PC-9 (cell line): Measurements from ENCODE around the gene PRKG1. TPM values are rescaled to one million over a fixed set of nuclear protein-coding genes. Genes with fewer than 3 reads are reported as not detected.

Experiments used
- BruUV-seq: library from RNA; stranded (reverse); fragments of 400-500 nt; replicated peaks from 2 replicates; lab custom pipeline; 2021; lab: Mats Ljungman, UMichigan
- CTCF ChIA-PET: fragments of 300-600 bp; sonication (Branson Sonifier 250); formaldehyde crosslinking; loops from one replicate; lab custom pipeline; 2022; ENCODE audit warnings: antibody characterized with exemption; lab: Charles Lee
- POLR2A ChIA-PET: fragments of 300-600 bp; sonication (Branson Sonifier 250); formaldehyde crosslinking; loops from one replicate; lab custom pipeline; 2022; ENCODE audit warnings: antibody characterized with exemption; ENCODE audit not compliant: unreplicated experiment; lab: Charles Lee
- DNase-seq, 2 experiments: peaks; one replicate each; pipeline versions ENCODE4 v3.0.0 to v3.0.0-alpha.2; 2015 to 2022; ENCODE audit warnings: mixed read lengths in 1 of 2
- H2AFZ ChIP-seq: fragments of 200-600 bp; sonication (generic); 2 replicates; pipeline ENCODE4 v1.8.1; 2017; ENCODE audit warnings: antibody characterized with exemption
- H3F3A ChIP-seq: fragments of 200-600 bp; sonication (generic); 2 replicates; pipeline ENCODE4 v1.8.1; 2017; ENCODE audit warnings: antibody characterized with exemption, mild to moderate bottlenecking, low read depth; ENCODE audit not compliant: insufficient read depth
- H3K27ac ChIP-seq: fragments of 200-600 bp; sonication (generic); 2 replicates; pipeline ENCODE4 v1.6.1; 2016; ENCODE audit warnings: mixed run types
- H3K27me3 ChIP-seq: fragments of 200-600 bp; sonication (generic); 2 replicates; pipeline ENCODE4 v1.6.1; 2016; ENCODE audit warnings: low read depth, mixed run types; ENCODE audit not compliant: insufficient read depth
- H3K36me3 ChIP-seq: fragments of 200-600 bp; sonication (generic); 2 replicates; pipeline ENCODE4 v1.6.1; 2016; ENCODE audit warnings: low read depth, mixed run types
- H3K4me1 ChIP-seq: fragments of 200-600 bp; sonication (generic); replicated peaks from 2 replicates; pipeline ENCODE4 v1.6.1; 2016; ENCODE audit warnings: mixed run types; ENCODE audit not compliant: insufficient read depth
- H3K4me2 ChIP-seq: fragments of 200-600 bp; sonication (generic); 2 replicates; pipeline ENCODE4 v1.6.1; 2017; ENCODE audit warnings: mixed run types
- H3K4me3 ChIP-seq: fragments of 200-600 bp; sonication (generic); 2 replicates; pipeline ENCODE4 v1.6.1; 2016; ENCODE audit warnings: mixed run types
- H3K79me2 ChIP-seq: fragments of 200-600 bp; sonication (generic); 2 replicates; pipeline ENCODE4 v1.6.1; 2017; ENCODE audit warnings: low read depth, mixed run types
- H3K9me2 ChIP-seq: fragments of 200-600 bp; sonication (generic); 2 replicates; pipeline ENCODE4 v1.8.1; 2017; ENCODE audit warnings: mild to moderate bottlenecking; ENCODE audit not compliant: insufficient read depth
- H3K9me3 ChIP-seq: fragments of 200-600 bp; sonication (generic); 2 replicates; pipeline ENCODE4 v1.8.1; 2016; ENCODE audit warnings: low read depth; ENCODE audit not compliant: insufficient read depth
- H4K20me1 ChIP-seq: fragments of 200-600 bp; sonication (generic); 2 replicates; pipeline ENCODE4 v1.8.1; 2017; ENCODE audit not compliant: insufficient read depth
- EZH2 ChIP-seq: fragments of 200-600 bp; sonication (generic); IDR thresholded peaks from 2 replicates; pipeline ENCODE4 v1.8.0; 2017; ENCODE audit warnings: antibody characterized with exemption, low read depth
- intact Hi-C: fragments of 100-400 bp; cut with micrococcal nuclease; formaldehyde crosslinking; loops from one replicate; pipeline ENCODE4 v1.10.0; 2022; ENCODE audit not compliant: unreplicated experiment
- total RNA-seq: library from RNA; stranded (reverse); gene quantifications from 2 replicates; pipeline ENCODE4 v1.2.3, GENCODE V29; 2021
- TF ChIP-seq, protein P1 (sequence below): fragments of 200-600 bp; sonication (generic); conservative IDR thresholded peaks from 2 replicates; pipeline ENCODE4 v1.6.1; 2017; ENCODE audit warnings: mixed run types, antibody characterized with exemption, mild to moderate bottlenecking, moderate library complexity

The PRKG1 gene
- total RNA-seq, 1 experiment from 2014 or later, result 0.70 TPM

GRCh38 chr10:51583976-51584375, 509.7 kb downstream of the PRKG1 start:
- no peaks in the 10 kb centered on the region for H3K36me3 ChIP-seq
- peaks cover 4% of the 10 kb centered on the region; the same call in 1 of the 2 replicates for H3K9me2 ChIP-seq
- H3K27ac ChIP-seq, result no peak overlapping the region
- intact Hi-C loops, result no loop called here
- H3F3A ChIP-seq, result no peaks in the 10 kb centered on the region
- no peaks in the 10 kb centered on the region for H3K27me3 ChIP-seq
- ChIA-PET CTCF (no interaction called here), POLR2A (no interaction called here)
- DNase-seq, result no peak
- no peaks in the 10 kb centered on the region for H3K79me2 ChIP-seq
- no peak overlapping the region for H3K4me3 ChIP-seq
- H3K4me1 ChIP-seq, result no peaks in the 10 kb centered on the region
- H3K9me3 ChIP-seq, result no peaks in the 10 kb centered on the region; the same call in 1 of the 2 replicates
- no peaks in the 10 kb centered on the region for H4K20me1 ChIP-seq
- TF ChIP-seq, protein P1, sequence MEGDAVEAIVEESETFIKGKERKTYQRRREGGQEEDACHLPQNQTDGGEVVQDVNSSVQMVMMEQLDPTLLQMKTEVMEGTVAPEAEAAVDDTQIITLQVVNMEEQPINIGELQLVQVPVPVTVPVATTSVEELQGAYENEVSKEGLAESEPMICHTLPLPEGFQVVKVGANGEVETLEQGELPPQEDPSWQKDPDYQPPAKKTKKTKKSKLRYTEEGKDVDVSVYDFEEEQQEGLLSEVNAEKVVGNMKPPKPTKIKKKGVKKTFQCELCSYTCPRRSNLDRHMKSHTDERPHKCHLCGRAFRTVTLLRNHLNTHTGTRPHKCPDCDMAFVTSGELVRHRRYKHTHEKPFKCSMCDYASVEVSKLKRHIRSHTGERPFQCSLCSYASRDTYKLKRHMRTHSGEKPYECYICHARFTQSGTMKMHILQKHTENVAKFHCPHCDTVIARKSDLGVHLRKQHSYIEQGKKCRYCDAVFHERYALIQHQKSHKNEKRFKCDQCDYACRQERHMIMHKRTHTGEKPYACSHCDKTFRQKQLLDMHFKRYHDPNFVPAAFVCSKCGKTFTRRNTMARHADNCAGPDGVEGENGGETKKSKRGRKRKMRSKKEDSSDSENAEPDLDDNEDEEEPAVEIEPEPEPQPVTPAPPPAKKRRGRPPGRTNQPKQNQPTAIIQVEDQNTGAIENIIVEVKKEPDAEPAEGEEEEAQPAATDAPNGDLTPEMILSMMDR, result no peak
- TF ChIP-seq EZH2, result no peak
- no peak overlapping the region for H3K4me2 ChIP-seq
- BruUV-seq, result no TSS peak
- H2AFZ ChIP-seq, result no peak overlapping the region

GRCh38 chr10:51585742-51586141, 511.5 kb downstream of the PRKG1 start:
- TF ChIP-seq EZH2, result no peak
- TF ChIP-seq, protein P1, result no peak
- DNase-seq, result no peak
- no peak overlapping the region for H2AFZ ChIP-seq
- H3K9me3 ChIP-seq, result no peaks in the 10 kb centered on the region
- BruUV-seq, result no TSS peak
- no peaks in the 10 kb centered on the region for H3K4me1 ChIP-seq
- H3K4me3 ChIP-seq, result no peak overlapping the region
- H3K9me2 ChIP-seq, result no peaks in the 10 kb centered on the region; the same call in 1 of the 2 replicates
- intact Hi-C loops, result no loop called here
- no peak overlapping the region for H3K4me2 ChIP-seq
- no peaks in the 10 kb centered on the region for H3K79me2 ChIP-seq
- H3K27me3 ChIP-seq, result no peaks in the 10 kb centered on the region
- H4K20me1 ChIP-seq, result no peaks in the 10 kb centered on the region
- ChIA-PET POLR2A (no interaction called here), CTCF (no interaction called here)
- no peak overlapping the region for H3K27ac ChIP-seq
- H3K36me3 ChIP-seq, result no peaks in the 10 kb centered on the region
- H3F3A ChIP-seq, result no peaks in the 10 kb centered on the region

DNA sequence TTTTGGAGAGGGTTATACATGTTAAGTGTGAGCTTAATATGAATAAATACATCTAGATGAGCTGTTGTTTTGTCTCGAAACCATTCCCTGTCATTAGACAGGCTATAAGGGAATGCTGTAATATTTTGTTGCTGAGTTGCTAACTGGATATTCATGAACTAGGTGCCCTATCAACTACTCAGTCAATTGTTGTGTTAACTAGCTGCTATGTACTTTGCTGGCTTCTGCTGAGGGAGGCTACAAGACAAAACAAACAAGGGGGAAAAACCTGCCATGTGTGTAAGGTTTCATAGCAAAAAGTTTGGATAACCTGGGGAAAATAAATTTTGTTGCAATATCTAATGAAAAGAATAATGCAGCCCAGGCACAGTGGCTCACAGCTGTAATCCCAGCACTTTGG, 514.7 kb downstream of the PRKG1 start:
- CTCF ChIA-PET, result no interaction called here
- BruUV-seq, result no TSS peak
- intact Hi-C loops, result no loop called here

More for the DNA sequence above, 514.7 kb downstream of the PRKG1 start:
- H3K36me3 ChIP-seq, result no peaks in the 10 kb centered on the region
- H3K4me2 ChIP-seq, result no peak overlapping the region
- TF ChIP-seq, protein P1, result no peak
- TF ChIP-seq EZH2, result no peak
- H3K4me1 ChIP-seq, result no peaks in the 10 kb centered on the region
- no peaks in the 10 kb centered on the region for H3K79me2 ChIP-seq
- H3K4me3 ChIP-seq, result no peak overlapping the region
- DNase-seq, result no peak
- POLR2A ChIA-PET, result no interaction called here
- no peak overlapping the region for H2AFZ ChIP-seq
- H3K9me2 ChIP-seq, result no peaks in the 10 kb centered on the region; the same call in 1 of the 2 replicates
- no peaks in the 10 kb centered on the region for H3K9me3 ChIP-seq
- H3F3A ChIP-seq, result no peaks in the 10 kb centered on the region
- H3K27ac ChIP-seq, result no peak overlapping the region
- H4K20me1 ChIP-seq, result no peaks in the 10 kb centered on the region
- no peaks in the 10 kb centered on the region for H3K27me3 ChIP-seq
